Astrocyte of the cerebellum (primary cell): ENCODE results near the gene SREBF1.

Experiments
- DNase-seq: peaks from one replicate; pipeline ENCODE4 v3.0.0-alpha.2; 2011; ENCODE audit warnings: low read depth
- H3K4me3 ChIP-seq: 2 replicates; pipeline ENCODE4 v1.5.1; 2011; ENCODE audit warnings: mild to moderate bottlenecking, low read depth, low read length, moderate library complexity
- CTCF ChIP-seq: IDR thresholded peaks from 2 replicates; pipeline ENCODE4 v1.5.1; 2012; ENCODE audit warnings: low read length, low read depth, moderate library complexity, mild to moderate bottlenecking; ENCODE audit errors: missing control alignments
- in situ Hi-C: cut with HindIII; loops from 2 replicates; pipeline ENCODE4 v1.10.0; 2017; ENCODE audit warnings: low sequenced_read_pairs

SREBF1 gene

DNA sequence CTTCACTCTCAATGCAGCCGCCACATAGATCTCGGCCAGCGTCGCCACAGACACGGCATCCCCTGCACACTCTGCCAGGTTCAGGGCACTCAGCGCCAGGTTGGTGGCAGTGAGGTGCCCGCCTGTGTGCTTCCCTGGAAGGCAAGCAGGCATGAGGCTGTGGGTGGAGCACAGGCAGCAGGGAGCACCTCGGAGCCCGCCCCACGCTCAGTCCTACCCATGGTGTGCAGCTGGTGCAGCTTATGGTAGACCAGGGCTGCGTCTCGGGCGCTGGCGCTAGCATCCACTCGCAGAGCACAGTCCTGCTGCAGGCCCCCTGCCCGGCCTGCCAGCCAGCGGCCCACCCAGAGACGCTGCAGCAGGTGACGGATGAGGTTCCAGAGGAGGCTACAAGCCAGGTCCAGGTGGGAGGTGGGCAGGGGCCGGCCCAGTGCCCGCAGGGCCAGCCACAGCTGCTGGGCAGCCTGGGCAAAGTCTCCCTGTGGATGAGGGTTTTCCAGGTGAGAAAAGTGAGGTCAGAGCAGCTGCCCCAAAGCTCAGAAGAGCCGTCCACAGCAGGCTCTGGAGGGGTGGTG is 20.5 kb downstream of the SREBF1 start:
- TF ChIP-seq CTCF = no peak
- H3K4me3 ChIP-seq = no peak overlapping the region
- DNase-seq = no peak
- in situ Hi-C loops = no loop called here

DNA sequence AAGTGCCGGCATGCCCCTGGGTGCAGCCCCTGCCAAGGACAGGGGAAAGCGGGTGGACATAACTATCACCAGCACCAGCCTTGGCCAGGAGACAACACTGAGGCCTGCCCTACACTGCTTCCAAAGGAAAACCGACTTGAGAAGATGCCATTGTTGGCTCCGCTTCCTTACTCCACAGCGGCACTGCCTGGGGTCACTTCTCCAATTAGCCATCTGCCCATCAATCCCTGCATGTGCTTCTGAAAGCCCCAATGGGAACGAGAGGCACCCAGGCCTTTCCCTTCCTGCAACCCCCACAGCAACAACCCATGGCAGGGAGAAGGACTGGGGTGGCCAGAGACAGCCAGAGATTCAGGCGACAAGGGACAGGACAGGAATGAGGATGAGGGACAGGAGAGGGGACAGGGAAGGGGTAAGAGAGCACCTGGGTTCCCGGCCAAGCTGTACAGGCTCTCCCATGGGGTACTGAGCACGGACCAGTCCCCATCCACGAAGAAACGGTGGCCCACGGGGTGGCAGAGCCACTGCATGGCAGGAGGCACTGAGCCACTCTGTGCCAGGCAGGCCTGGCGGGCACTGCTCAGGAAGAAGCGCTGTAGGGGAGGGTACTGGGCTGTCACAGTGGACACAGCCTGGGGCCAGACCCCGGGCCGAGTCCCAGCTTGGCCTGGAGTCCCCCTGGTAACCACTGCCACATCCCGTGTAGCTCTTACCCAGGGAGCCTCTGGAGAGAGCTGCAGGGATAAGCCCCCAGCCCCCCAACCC is 21.2 kb downstream of the SREBF1 start:
- TF ChIP-seq CTCF = no peak
- in situ Hi-C loops = no loop called here
- H3K4me3 ChIP-seq = no peak overlapping the region
- DNase-seq = no peak

GRCh38 chr17:17815062-17815406 is 21.8 kb downstream of the SREBF1 start:
- no peak for DNase-seq
- TF ChIP-seq CTCF = no peak
- H3K4me3 ChIP-seq = no peak overlapping the region
- in situ Hi-C loops = no loop called here

- DNase-seq = no peak
- in situ Hi-C loops = no loop called here
- no peak for TF ChIP-seq CTCF
- H3K4me3 ChIP-seq = no peak overlapping the region
Measured at GRCh38 chr17:17814162-17815061, 22.4 kb downstream of the SREBF1 start.

- no peak for DNase-seq
- in situ Hi-C loops = no loop called here
- no peak for TF ChIP-seq CTCF
- no peak overlapping the region for H3K4me3 ChIP-seq
Measured at GRCh38 chr17:17813725-17814095, 23.1 kb downstream of the SREBF1 start.

DNA sequence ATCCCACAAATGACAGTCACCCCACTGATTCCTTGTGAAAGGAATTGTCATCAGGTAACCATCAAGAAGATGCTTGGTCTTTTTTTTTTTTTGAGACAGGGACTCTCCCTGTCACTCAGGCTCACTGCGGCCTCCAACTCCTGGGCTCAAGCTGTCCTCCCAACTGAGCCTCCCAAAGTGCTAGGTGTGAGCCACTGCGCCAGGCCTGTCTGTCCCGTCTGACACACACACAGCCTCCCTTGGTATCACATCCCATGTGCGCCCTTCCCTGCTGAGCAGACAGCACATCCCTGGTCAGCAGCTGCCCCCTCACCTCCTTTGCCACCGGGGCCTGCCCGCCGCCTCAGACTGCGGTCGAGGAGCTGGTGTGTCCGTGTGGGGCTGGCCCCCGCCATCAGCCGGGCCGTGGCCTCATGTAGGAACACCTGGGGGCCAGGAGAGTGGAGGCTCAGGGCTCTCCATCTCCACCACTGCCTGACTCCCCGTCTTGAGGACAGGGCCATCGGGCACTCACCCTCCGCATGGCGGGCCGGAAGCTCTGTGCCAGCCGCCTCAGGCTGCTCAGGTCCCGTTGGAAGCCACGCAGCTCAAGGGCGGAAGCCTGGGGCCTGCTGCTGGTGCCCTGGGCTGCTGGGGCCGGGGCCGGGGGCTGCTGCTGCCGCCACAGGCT is 23.6 kb downstream of the SREBF1 start:
- in situ Hi-C loops = no loop called here

More for the DNA sequence above, 23.6 kb downstream of the SREBF1 start:
- DNase-seq = no peak
- no peak overlapping the region for H3K4me3 ChIP-seq
- TF ChIP-seq CTCF = no peak
